Astrocyte of the spinal cord (primary cell): ENCODE results near the gene ZSCAN29.

Experiments used
- DNase-seq: peaks from one replicate; pipeline ENCODE4 v3.0.0; 2011; ENCODE audit warnings: low read depth, low spot score
- H3K4me3 ChIP-seq: 2 replicates; pipeline ENCODE4 v1.5.1; 2011; ENCODE audit warnings: low read depth, mild to moderate bottlenecking, low read length, moderate library complexity
- CTCF ChIP-seq: IDR thresholded peaks from 2 replicates; pipeline ENCODE4 v1.5.1; 2012; ENCODE audit warnings: low read depth, mild to moderate bottlenecking, low read length, inconsistent platforms
- in situ Hi-C: cut with HindIII; loops from 2 replicates; pipeline ENCODE4 v1.10.0; 2017; ENCODE audit warnings: low sequenced_read_pairs

The ZSCAN29 gene

DNA sequence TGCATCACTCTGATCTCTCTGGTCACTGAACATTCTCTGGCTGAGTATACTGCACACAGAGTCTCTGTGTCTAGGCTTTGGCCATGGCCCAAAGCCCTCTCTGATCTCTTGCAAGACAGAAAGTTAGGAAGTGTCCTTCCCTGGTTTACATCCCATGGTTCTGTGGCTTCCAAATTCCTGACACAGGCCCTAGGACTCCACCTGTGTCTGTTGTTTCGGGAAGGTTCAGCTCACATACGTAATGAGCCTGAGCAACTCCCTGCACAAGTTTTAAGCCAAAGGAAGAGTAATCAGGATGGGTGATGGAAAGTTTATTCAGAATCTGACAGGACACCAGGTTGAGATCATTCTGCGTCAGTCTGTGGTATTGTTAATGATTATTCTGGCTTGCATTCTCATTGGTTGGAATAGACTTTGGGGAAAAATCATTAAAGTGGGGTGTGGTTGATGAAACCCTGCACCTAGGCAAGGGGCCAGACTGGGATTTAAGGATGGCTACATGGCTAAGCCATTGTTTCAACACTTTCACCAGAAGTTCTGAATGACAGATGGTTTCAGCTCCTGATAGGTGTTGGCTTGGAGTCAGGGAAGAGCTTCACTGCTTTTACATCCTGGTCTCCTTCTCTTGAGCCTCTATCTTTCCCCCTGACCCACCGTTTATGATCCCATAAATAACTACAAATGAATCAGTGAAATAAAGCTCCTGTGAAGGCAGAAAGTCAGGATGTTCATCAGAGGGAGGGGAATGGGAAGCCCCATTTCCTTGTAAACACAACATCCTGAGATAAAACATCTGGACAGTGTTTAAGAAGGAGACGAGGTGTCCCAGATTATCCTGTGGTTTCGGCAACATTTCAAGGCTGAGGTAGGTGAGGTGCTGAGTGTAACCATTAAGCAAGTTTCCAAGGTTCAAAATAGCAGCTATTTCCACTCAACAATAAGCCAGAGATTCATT is 54.5 kb downstream of the ZSCAN29 start:
- no peak for TF ChIP-seq CTCF
- H3K4me3 ChIP-seq = no peak overlapping the region
- in situ Hi-C loops = no loop called here
- no peak for DNase-seq

GRCh38 chr15:43314171-43314570 is 56.7 kb downstream of the ZSCAN29 start:
- no peak for TF ChIP-seq CTCF
- DNase-seq = no peak
- in situ Hi-C loops = no loop called here

GRCh38 chr15:43312378-43312777 is 58.5 kb downstream of the ZSCAN29 start:
- TF ChIP-seq CTCF = no peak
- in situ Hi-C loops = no loop called here
- no peak overlapping the region for H3K4me3 ChIP-seq
- DNase-seq = no peak

More at GRCh38 chr15:43314171-43314570, 56.7 kb downstream of the ZSCAN29 start:
- no peak overlapping the region for H3K4me3 ChIP-seq
